Superior temporal gyrus (tissue), 1 donor: ENCODE measurements around the gene IL17RE.

Source experiments
- DNase-seq: peaks from one replicate; pipeline ENCODE4 v3.0.0-alpha.2; 2016; ENCODE audit errors: extremely low spot score

IL17RE gene

DNA sequence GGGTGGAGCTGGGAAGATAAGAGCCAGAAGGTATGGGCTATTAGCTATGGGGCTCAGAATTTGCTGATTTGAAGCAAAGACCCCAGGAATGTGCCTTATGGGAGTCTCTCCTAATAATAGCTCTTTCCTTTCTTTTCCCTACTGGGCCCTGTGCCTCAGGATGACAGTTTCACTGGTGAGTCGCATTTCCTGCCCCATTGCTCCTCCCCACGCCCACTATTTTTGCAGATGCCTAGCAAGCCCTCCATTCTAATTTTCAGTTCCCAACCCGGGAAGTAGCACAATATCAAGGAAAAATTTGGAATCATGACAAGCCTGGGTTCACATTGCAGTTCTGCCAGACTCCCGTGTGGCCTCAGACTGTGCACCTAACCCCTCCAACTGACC lies 583 bp downstream of the IL17RE start:
- no peak for DNase-seq

DNA sequence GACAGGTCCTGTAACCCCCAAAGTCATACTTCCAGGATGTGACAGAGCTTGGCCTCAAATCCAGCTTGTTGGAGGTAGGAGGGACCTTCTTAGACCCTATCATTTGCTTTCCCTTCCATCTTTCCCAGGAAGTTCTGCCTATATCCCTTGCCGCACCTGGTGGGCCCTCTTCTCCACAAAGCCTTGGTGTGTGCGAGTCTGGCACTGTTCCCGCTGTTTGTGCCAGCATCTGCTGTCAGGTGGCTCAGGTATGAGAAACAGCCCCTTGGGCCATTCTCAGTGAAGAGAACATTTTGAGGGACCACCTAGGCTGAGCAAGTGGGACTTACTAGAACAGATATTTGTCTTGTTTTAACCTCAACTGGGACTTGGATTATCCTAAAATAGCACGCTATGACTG lies 1.3 kb downstream of the IL17RE start:
- no peak for DNase-seq

DNA sequence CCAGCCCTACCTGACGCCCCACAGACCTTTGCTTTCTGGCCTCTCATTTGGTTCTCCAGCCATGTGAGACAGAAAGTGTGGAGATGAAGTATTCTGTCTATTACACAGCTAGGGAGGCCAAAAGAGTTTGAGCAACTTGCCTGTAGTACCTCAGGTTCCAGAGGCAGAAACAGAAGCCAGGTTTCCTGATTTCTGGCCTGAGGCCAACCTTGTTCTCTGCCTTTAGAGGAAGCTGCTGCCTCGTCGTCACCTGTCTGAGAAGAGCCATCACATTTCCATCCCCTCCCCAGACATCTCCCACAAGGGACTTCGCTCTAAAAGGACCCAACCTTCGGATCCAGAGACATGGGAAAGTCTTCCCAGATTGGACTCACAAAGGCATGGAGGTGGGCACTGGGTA lies 3.8 kb downstream of the IL17RE start:
- no peak for DNase-seq

DNA sequence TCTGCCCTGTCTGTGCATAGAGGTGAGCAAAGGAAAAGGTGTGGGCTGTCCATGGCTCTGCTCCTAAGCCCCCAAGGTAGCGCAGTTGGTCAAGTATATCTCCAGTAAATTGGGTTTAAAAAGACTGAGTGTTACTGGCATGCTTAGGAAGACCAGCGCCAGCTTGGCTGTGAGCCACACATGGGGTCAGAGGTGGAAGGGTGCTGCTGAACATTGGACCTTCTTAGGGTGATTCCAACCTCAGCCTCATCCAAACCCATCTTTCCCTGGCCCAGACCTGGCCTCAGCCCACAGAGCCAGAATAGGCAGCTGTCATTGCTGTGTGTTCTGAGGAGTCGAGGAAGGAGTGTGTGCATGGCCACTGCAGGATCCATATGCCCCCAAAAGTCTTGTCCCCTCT lies 5.6 kb downstream of the IL17RE start:
- DNase-seq, result no peak

- DNase-seq, result no peak
Observed at GRCh38 chr3:9909221-9910013, 6.8 kb downstream of the IL17RE start.

DNA sequence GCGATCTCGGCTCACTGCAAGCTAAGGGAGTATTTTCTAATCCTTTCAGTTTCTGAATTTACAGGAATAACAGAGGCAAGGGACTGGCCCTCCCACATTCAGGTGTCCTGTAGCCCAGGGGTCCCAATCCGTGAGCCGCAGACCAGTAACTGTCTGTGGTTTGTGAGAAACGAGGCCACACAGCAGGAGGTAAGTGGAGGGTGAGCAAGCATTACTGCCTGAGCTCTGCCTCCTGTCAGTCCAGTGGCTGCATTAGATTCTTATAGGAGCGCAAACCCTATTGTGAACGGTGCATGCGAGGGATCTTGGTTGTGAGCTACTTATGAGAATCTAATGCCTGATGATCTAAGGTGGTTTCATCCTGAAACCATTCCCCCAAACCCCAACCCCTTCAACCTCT lies 9.2 kb downstream of the IL17RE start:
- DNase-seq, result no peak

DNA sequence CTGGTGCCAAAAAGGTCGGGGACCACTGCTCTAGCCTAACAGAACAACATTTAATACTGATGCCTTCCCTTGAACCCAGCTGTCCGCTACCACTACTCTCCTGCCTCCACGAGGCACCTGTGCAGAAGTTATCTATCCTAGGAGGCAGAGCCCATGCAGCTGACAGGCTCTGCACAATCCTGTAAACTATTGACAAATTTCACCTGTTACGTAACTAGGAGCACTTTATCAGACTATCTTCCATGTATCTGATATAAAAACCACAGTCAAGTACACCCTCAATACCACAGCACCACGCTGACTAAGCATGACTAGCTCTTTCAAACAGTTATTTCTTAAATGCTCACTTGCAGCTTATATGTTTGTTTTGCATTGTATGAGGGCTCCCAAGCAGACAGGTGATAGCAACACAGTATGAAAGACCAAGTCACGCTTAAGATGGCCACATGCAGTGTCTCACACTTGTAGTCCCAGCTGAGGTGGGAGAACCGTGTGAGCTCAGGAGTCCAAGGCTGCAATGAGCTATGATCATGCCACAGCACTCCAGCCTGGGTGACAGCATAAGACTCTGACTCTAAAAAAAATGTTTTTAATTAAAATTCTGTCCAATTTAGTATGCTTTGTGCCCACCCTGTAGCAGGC lies 9.8 kb downstream of the IL17RE start:
- DNase-seq, result no peak

DNA sequence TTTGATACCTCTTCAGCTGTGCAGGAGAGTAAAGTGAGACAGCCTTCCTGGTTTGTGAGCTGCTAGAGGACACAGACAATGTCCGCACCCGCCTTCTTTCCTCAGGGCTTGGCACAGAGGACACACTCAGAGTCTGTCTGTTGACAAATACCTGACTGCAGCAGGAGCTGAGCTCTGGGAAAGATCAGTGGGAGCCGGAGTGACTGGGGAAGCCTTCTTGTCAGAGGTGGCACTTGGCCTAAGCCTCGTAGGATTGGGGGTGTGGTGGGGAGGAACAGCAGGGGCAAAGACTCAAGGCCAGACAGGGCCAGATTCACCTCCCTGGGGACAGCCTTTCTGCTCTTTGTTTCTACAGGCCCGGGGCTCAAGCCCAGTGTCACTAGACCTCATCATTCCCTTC lies 11.0 kb downstream of the IL17RE start:
- DNase-seq, result no peak

DNA sequence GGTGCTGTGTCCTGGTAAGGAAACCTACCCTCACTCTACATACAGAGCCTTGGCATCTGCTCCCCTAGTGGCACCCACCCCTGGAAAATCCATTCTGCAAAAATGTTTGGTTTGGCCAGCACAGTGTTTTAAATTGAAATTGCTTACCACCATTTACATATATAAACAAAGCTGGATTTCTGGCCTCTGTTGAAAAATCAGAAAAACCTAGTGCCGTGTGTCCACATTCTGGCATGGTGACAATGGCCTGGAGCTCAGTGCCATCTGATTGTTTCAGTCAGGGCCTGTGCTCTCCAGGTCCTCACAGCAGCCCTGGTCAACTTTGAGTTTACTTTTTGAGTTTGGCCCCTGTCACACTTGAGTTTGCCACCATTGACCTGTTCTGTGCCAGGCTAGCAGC lies 11.4 kb downstream of the IL17RE start:
- DNase-seq, result no peak

GRCh38 chr3:9914559-9915253 lies 12.1 kb downstream of the IL17RE start:
- DNase-seq, result no peak

- no peak for DNase-seq
Observed at GRCh38 chr3:9915254-9916141, 12.8 kb downstream of the IL17RE start.

DNA sequence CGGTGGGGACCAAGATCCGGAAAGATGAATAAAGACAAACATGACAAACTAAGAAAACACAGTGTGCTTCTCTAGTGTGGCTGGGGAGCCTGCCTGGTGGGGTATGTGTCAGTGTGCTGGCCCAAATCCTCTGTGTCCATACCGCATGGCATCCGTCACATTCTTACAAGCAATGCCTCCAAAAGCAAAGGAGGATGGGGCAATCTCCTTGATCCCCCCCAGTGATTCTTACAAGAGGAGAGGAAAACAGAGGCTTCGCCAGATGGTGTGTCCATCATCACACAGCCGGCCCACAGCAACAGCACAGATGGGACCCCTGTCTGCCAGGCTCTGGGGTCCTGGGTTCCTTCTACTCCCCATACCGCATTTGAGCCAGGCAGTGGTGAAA lies 13.7 kb downstream of the IL17RE start:
- no peak for DNase-seq

DNA sequence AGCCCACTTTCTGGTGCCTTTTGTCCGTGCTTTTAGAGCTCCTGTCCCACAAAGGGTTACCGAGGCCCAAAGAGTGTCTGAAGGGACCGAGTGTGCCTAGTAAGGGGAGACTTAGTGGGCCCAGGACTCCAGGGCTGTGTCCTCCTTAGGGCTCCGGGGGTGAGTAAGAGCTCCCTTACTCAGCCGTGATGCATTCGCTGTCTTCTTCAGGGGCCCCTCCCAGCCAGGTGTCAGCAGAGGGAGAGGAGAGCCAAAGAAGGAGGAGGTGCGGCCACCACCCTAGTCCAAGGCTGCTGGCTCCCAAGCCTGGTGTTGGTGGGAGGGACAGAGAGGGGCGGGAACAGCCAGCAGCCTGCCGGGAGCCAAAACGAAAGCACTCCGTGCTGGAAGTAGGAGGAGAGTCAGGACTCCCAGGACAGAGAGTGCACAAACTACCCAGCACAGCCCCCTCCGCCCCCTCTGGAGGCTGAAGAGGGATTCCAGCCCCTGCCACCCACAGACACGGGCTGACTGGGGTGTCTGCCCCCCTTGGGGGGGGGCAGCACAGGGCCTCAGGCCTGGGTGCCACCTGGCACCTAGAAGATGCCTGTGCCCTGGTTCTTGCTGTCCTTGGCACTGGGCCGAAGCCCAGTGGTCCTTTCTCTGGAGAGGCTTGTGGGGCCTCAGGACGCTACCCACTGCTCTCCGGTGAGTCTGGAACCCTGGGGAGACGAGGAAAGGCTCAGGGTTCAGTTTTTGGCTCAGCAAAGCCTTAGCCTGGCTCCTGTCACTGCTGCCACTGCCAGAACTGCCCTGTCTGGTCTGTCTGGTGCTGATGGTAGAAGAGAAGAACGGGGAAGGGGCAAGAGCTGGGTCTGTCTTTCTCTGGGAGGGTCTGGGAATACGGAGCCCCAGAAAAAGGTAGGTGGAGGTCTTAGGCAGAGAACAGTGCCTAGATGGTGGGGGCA lies 14.4 kb downstream of the IL17RE start, which contains the start of gene IL17RC:
Gene IL17RC (plus strand): TSS at position 365 of the 947 bp plus-strand sequence. CDS start 218 bp downstream, at position 583.
- DNase-seq, result peak; percentile 54

GRCh38 chr3:9917820-9918219 lies 15.2 kb downstream of the IL17RE start:
- no peak for DNase-seq

DNA sequence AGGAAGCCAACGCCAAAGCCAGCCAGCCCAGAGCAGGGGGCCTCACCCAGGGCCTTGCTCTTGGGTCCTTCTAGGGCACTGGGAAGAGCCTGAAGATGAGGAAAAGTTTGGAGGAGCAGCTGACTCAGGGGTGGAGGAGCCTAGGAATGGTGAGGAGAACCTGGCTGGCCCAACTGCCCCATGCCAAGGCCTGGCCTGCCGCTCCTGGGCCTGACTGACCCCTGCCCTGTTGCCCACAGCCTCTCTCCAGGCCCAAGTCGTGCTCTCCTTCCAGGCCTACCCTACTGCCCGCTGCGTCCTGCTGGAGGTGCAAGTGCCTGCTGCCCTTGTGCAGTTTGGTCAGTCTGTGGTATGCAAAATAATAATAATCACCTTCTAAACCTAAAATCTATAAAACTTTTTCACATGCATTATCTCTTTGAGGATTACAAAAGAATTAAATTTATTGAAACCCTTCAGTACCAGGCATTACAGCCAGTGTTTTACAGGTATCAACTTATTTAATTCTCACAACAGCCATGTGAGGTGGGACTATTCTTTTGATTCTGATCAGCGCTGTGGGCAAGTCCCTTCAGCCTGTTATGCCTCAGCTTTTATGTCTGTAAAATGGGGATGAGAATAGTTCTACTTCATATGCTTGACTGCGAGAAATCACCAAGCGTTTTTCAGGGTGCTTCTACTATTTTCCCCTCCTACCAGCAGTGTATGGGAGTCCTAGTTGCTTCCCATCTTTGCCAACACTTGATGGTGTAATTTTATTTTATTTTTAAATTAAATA lies 15.8 kb downstream of the IL17RE start:
- DNase-seq, result no peak

DNA sequence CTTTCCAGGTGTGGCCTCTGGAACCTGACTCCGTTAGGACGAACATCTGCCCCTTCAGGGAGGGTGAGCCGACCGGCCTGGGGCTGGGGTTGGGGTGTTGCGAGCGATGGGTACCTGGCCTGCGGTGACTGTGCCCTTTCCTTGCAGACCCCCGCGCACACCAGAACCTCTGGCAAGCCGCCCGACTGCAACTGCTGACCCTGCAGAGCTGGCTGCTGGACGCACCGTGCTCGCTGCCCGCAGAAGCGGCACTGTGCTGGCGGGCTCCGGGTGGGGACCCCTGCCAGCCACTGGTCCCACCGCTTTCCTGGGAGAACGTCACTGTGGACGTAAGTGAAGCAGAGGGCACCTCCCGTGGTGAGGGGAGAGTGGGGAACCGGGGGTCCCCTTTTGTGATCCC lies 25.5 kb downstream of the IL17RE start:
- DNase-seq, result no peak

- DNase-seq, result no peak
Observed at GRCh38 chr3:9930804-9931418, 28.3 kb downstream of the IL17RE start.

DNA sequence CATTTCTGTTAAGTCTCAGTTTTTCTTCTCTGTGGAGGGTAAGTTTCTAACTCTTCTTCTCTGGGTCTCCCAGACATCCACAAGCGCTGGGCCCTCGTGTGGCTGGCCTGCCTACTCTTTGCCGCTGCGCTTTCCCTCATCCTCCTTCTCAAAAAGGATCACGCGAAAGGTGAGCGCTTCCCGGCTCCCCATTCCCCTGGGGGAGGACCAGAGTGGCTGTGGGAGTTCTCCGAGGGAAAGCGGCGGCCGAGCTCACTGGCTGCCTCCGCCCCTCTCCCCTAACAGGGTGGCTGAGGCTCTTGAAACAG lies 29.8 kb downstream of the IL17RE start:
- DNase-seq, result no peak

- DNase-seq, result peak; percentile 58
Observed at GRCh38 chr3:9932843-9933560, 30.4 kb downstream of the IL17RE start.
